Mesenchymal stem cell (in vitro differentiated cells and primary cell): ENCODE measurements around the gene GNRH2. TPM values are rescaled to one million over a fixed set of nuclear protein-coding genes. Genes with fewer than 3 reads are reported as not detected.

Experiments used
- DNase-seq: peaks from one replicate; pipeline ENCODE4 v3.0.0-alpha.2; 2013
- H2AFZ ChIP-seq: one replicate; pipeline ENCODE4 v1.6.1; 2013; ENCODE audit warnings: low read depth, mild to moderate bottlenecking, control low read depth, inconsistent platforms, low read length, moderate library complexity
- H2AK5ac ChIP-seq: 2 replicates; pipeline ENCODE4 v1.6.1; 2013; ENCODE audit warnings: low read length, moderate library complexity, mild to moderate bottlenecking, inconsistent platforms; ENCODE audit not compliant: severe bottlenecking
- H2BK120ac ChIP-seq: one replicate; pipeline ENCODE4 v1.6.1; 2013; ENCODE audit warnings: low read depth, mild to moderate bottlenecking, inconsistent platforms, low read length, moderate library complexity
- H2BK12ac ChIP-seq, 2 experiments: one replicate each; pipeline ENCODE4 v1.6.1; 2013; ENCODE audit warnings: inconsistent platforms in 2 of 2, low read length in 2 of 2, mild to moderate bottlenecking in 2 of 2, moderate library complexity in 2 of 2, control low read depth in 1 of 2
- H2BK15ac ChIP-seq: one replicate; pipeline ENCODE4 v1.6.1; 2013; ENCODE audit warnings: mild to moderate bottlenecking, low read depth, inconsistent platforms; ENCODE audit not compliant: poor library complexity, severe bottlenecking
- H2BK5ac ChIP-seq: 2 replicates; pipeline ENCODE4 v1.6.1; 2013; ENCODE audit warnings: low read depth, mild to moderate bottlenecking, low read length, control low read depth, inconsistent platforms; ENCODE audit not compliant: poor library complexity, severe bottlenecking
- H3K14ac ChIP-seq, 2 experiments: one replicate each; pipeline ENCODE4 v1.6.1; 2013; ENCODE audit warnings: inconsistent platforms in 2 of 2, low read length in 2 of 2, control low read depth in 1 of 2, mild to moderate bottlenecking in 1 of 2, moderate library complexity in 1 of 2
- H3K18ac ChIP-seq, 2 experiments: one replicate each; pipeline ENCODE4 v1.6.1; 2013; ENCODE audit warnings: inconsistent platforms in 2 of 2, low read length in 2 of 2, control low read depth in 1 of 2, low read depth in 1 of 2, mild to moderate bottlenecking in 1 of 2
- H3K23ac ChIP-seq, 2 experiments: one replicate each; pipeline ENCODE4 v1.6.1; 2013; ENCODE audit warnings: inconsistent platforms in 2 of 2, low read length in 2 of 2, mild to moderate bottlenecking in 2 of 2, moderate library complexity in 2 of 2, control low read depth in 1 of 2
- H3K27ac ChIP-seq: 2 replicates; pipeline ENCODE4 v1.5.1; 2013; ENCODE audit warnings: mild to moderate bottlenecking, moderate library complexity, low read length, control low read depth, inconsistent platforms; ENCODE audit not compliant: poor library complexity, severe bottlenecking
- H3K27me3 ChIP-seq, 2 experiments: 2 replicates each; pipeline versions ENCODE4 v1.6.1 to v1.7.0; 2013; ENCODE audit warnings: low read length in 2 of 2, mild to moderate bottlenecking in 2 of 2, moderate library complexity in 2 of 2, control low read depth in 1 of 2, inconsistent platforms in 1 of 2; ENCODE audit not compliant: control insufficient read depth in 1 of 2, insufficient read depth in 1 of 2
- H3K36me3 ChIP-seq, 2 experiments: 2 replicates each; pipeline versions ENCODE4 v1.6.1 to v1.7.0; 2013; ENCODE audit warnings: low read length in 2 of 2, control low read depth in 1 of 2, inconsistent platforms in 1 of 2, low read depth in 1 of 2, mild to moderate bottlenecking in 1 of 2; ENCODE audit not compliant: insufficient read depth in 2 of 2, control insufficient read depth in 1 of 2
- H3K4ac ChIP-seq, 2 experiments: one replicate each; pipeline ENCODE4 v1.6.1; 2013; ENCODE audit warnings: inconsistent platforms in 2 of 2, low read length in 2 of 2, mild to moderate bottlenecking in 2 of 2, moderate library complexity in 2 of 2, control low read depth in 1 of 2, low read depth in 1 of 2
- H3K4me1 ChIP-seq: 2 replicates; pipeline ENCODE4 v1.6.1; 2013; ENCODE audit warnings: low read depth, low read length, control low read depth; ENCODE audit not compliant: control insufficient read depth, insufficient read depth
- H3K4me2 ChIP-seq: 2 replicates; pipeline ENCODE4 v1.6.1; 2013; ENCODE audit warnings: low read length, mild to moderate bottlenecking, inconsistent platforms; ENCODE audit not compliant: poor library complexity, severe bottlenecking
- H3K4me3 ChIP-seq, 2 experiments: 2 replicates each; pipeline versions ENCODE4 v1.5.1 to v1.7.0; 2013; ENCODE audit warnings: low read length in 2 of 2, mild to moderate bottlenecking in 2 of 2, control low read depth in 1 of 2, low read depth in 1 of 2; ENCODE audit not compliant: insufficient read depth in 1 of 2
- H3K79me1 ChIP-seq: replicated peaks from 2 replicates; pipeline ENCODE4 v1.6.1; 2013; ENCODE audit warnings: mild to moderate bottlenecking, control low read depth, low read length, inconsistent platforms; ENCODE audit not compliant: poor library complexity, severe bottlenecking
- H3K9ac ChIP-seq: 2 replicates; pipeline ENCODE4 v1.7.0; 2013; ENCODE audit warnings: mild to moderate bottlenecking, low read length, moderate library complexity
- H3K9me3 ChIP-seq: 2 replicates; pipeline ENCODE4 v1.7.0; 2013; ENCODE audit warnings: mild to moderate bottlenecking, low read length; ENCODE audit not compliant: control insufficient read depth
- H4K8ac ChIP-seq: one replicate; pipeline ENCODE4 v1.6.1; 2013; ENCODE audit warnings: inconsistent platforms, mild to moderate bottlenecking, low read length, moderate library complexity
- H4K91ac ChIP-seq: one replicate; pipeline ENCODE4 v1.6.1; 2013; ENCODE audit warnings: mild to moderate bottlenecking, low read length, inconsistent platforms
- WGBS: methylation state at CpG from one replicate; pipeline ENCODE4 v1.1.7; 2013; ENCODE audit warnings: mixed read lengths; 5-methylcytosine and 5-hydroxymethylcytosine counted together
- polyA plus RNA-seq, 2 experiments: library from polyadenylated mRNA; stranded (reverse); fragments of 200-250 nt; gene quantifications; one replicate each; pipeline ENCODE4 v1.2.3, GENCODE V29; 2013

Gene GNRH2, protein sequence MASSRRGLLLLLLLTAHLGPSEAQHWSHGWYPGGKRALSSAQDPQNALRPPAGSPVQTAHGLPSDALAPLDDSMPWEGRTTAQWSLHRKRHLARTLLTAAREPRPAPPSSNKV
- polyA plus RNA-seq (2013, experiment 1 of 2), result not detected
- not detected for polyA plus RNA-seq (2013, experiment 2 of 2)

- Histone ChIP-seq H4K8ac (no peak within 1 kb of the TSS), H3K27ac (no peak within 1 kb of the TSS), H3K4me2 (no peak within 1 kb of the TSS), H3K23ac (no peak within 1 kb of the TSS), H3K79me1 (peaks cover 11% of the 10 kb centered on the region), H3K4me1 (peaks cover 29% of the 10 kb centered on the region), H2BK5ac (no peak within 1 kb of the TSS), H3K14ac (no peak within 1 kb of the TSS), H2AFZ (no peak within 1 kb of the TSS), H3K9ac (peak within 1 kb of the TSS; percentile 41), H3K9me3 (no peaks in the 10 kb centered on the region), H2BK12ac (peak within 1 kb of the TSS in 1 of 2 experiments; percentile 60), H3K27me3 (no peaks in the 10 kb centered on the region), H3K4me3 (no peak within 1 kb of the TSS), H4K91ac (peak within 1 kb of the TSS; percentile 14), H2AK5ac (peak within 1 kb of the TSS; percentile 27), H2BK120ac (no peak within 1 kb of the TSS), H2BK15ac (peak within 1 kb of the TSS; percentile 62), H3K18ac (no peak within 1 kb of the TSS), H3K36me3 (peaks cover 43 to 48% of the 10 kb centered on the region in 2 experiments), H3K4ac (no peak within 1 kb of the TSS)
- no peak for DNase-seq
- WGBS, result 90% methylated on average over 3 of the region's 3 CpGs
Measured at GRCh38 chr20:3043322-3043721, at the start of gene GNRH2. TSS of gene GNRH2 (plus strand) at chr20:3043622. CDS start at chr20:3044415, 793 bp downstream.

DNA sequence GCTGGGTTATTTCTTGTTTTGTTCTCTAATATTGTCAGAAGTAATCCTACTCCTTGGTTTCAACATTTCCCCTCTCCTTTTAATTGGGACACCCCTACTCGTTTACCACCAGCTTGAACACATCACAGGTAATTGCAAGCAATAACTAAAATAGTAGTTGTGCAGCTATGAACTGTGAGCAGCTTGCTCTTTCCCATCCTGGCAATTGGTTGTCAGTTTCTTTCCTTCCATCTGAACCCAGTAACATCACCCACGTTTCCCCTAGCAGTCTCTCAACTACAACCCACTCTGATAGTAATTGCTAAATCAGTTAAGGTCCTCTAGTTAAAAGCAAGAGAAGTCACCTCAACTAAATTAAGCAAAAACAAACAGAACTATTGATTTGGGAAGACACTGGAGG lies 47.6 kb upstream of the GNRH2 start:
- Histone ChIP-seq H2BK5ac (no peak overlapping the region), H2AK5ac (no peak overlapping the region), H3K18ac (no peak overlapping the region), H3K9ac (no peak overlapping the region), H3K14ac (no peak overlapping the region), H2BK15ac (no peak overlapping the region), H2BK12ac (no peak overlapping the region), H3K36me3 (peaks cover 18 to 81% of the 10 kb centered on the region in 2 experiments), H3K4me2 (no peak overlapping the region), H2AFZ (no peak overlapping the region), H3K9me3 (no peaks in the 10 kb centered on the region), H4K91ac (no peak overlapping the region), H3K4me1 (no peaks in the 10 kb centered on the region), H3K79me1 (peaks cover 7% of the 10 kb centered on the region), H4K8ac (no peak overlapping the region), H2BK120ac (no peak overlapping the region), H3K23ac (no peak overlapping the region), H3K27ac (no peak overlapping the region), H3K4me3 (no peak overlapping the region), H3K4ac (no peak overlapping the region), H3K27me3 (no peaks in the 10 kb centered on the region)
- DNase-seq, result no peak
- WGBS, result 100% methylated on average over 1 of the region's 2 CpGs

DNA sequence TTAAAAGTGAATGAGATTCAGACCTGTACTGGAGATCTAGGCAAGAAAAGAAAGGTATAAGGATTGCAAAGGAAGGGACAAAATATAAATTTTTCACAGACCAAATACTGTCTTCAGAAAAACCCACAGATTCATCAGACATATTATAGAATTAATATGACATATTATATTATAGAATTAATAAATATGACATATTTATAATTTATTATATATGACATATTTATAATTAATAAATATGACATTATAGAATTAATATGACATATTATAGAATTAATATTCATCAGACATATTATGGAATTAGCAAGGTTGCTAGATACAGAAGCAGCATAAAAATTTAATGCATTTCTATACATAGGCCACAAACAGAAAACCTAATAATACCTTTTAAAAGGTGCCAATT lies 44.7 kb upstream of the GNRH2 start:
- H3K9me3 ChIP-seq, result no peaks in the 10 kb centered on the region
- H2AFZ ChIP-seq, result no peak overlapping the region

DNA sequence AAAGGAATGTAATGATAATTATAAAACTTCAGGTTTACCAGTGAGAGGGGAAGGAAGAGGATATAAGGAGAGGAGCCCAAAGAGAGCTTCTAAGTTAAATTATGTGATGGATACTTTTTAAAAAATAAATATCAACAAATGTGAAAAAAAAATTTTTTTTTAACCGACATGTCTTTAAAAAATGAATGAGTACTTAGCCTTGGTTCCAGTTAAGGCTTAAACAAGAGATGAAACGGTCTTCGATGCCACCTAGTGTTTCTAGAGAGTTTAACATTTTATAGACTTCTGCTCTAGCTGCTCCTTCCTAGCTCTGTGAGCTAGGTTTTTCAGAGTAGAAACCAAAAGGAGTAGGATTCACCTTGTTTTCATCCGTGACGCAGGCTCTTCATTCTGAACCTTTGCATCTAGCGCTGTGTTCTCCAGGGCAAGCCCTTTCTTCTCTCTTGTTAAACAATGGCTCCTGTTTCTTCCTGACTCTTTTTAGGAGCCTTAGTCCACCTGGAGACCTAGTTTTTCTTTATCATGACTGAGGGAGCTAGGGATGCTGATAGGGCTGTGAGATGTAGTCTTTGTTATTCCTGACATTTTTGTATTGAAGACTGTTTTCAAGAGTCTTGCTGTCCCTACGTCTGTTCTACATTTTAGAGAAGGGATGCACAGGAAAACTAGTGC lies 42.4 kb upstream of the GNRH2 start:
- peak; percentile 77 for DNase-seq
- no peak overlapping the region for H3K23ac ChIP-seq
- no peak overlapping the region for H4K8ac ChIP-seq
- no peak overlapping the region for H2AFZ ChIP-seq
- 63% methylated on average over 7 of the region's 7 CpGs for WGBS
- no peak overlapping the region for H2BK12ac ChIP-seq
- no peaks in the 10 kb centered on the region for H3K27me3 ChIP-seq
- no peak overlapping the region for H2BK5ac ChIP-seq
- H3K79me1 ChIP-seq, result peaks cover 11% of the 10 kb centered on the region
- no peak overlapping the region for H3K18ac ChIP-seq
- H2BK120ac ChIP-seq, result no peak overlapping the region
- peak overlapping the region; percentile 0 for H3K9ac ChIP-seq
- H3K14ac ChIP-seq, result no peak overlapping the region
- H2BK15ac ChIP-seq, result no peak overlapping the region
- H4K91ac ChIP-seq, result no peak overlapping the region
- no peak overlapping the region for H2AK5ac ChIP-seq
- no peak overlapping the region for H3K4me3 ChIP-seq
- no peaks in the 10 kb centered on the region for H3K9me3 ChIP-seq
- H3K27ac ChIP-seq, result no peak overlapping the region
- no peaks in the 10 kb centered on the region for H3K4me1 ChIP-seq
- peaks cover 6 to 58% of the 10 kb centered on the region in 2 experiments for H3K36me3 ChIP-seq
- no peak overlapping the region for H3K4me2 ChIP-seq
- H3K4ac ChIP-seq, result no peak overlapping the region

More for the DNA sequence above, 44.7 kb upstream of the GNRH2 start:
- H3K18ac ChIP-seq, result no peak overlapping the region
- H3K14ac ChIP-seq, result no peak overlapping the region
- no peak overlapping the region for H2BK12ac ChIP-seq
- no peak overlapping the region for H4K8ac ChIP-seq
- no peak overlapping the region for H4K91ac ChIP-seq
- no peak for DNase-seq
- H3K36me3 ChIP-seq, result peaks cover 6 to 63% of the 10 kb centered on the region in 2 experiments
- H3K4me2 ChIP-seq, result no peak overlapping the region
- no peak overlapping the region for H3K4ac ChIP-seq
- H3K9ac ChIP-seq, result no peak overlapping the region
- H3K23ac ChIP-seq, result no peak overlapping the region
- peaks cover 9% of the 10 kb centered on the region for H3K79me1 ChIP-seq
- no peak overlapping the region for H2BK5ac ChIP-seq
- no peaks in the 10 kb centered on the region for H3K27me3 ChIP-seq
- no peak overlapping the region for H2BK120ac ChIP-seq
- no peak overlapping the region for H3K4me3 ChIP-seq
- no peaks in the 10 kb centered on the region for H3K4me1 ChIP-seq
- H3K27ac ChIP-seq, result no peak overlapping the region
- H2AK5ac ChIP-seq, result no peak overlapping the region
- no peak overlapping the region for H2BK15ac ChIP-seq
